ENCODE results near the gene PRR20D.
"Not testable (repeated sequence)": the region's sequence is repeated elsewhere in the genome, so short reads cannot be mapped to it uniquely, and the experiment has no call there.

PRR20D gene

DNA sequence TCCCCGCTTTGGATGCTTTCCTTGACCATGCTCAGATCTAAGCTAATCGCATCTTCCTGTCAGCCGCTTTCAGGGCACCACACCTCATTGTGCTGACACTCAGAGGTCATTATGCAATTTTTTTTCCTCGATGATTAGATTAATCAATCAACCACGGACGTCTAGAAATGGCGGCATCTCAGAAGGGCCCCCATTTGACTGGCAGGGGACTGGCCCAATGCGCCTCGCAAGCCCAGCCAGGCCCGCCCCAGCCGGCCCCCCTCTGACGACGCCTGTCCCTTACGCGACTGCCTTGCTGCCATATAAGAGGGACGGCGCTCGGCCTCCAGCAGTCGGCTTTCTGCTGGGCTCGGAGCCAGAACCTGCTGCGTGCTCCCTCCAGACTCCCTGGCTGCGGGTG lies at the start of gene PRR20D:
PRR20D (plus strand) TSS at position 301 of the 400 bp plus-strand sequence. CDS start 387 bp downstream, outside the sequence.
- not testable (repeated sequence) for FAIRE-seq

DNA sequence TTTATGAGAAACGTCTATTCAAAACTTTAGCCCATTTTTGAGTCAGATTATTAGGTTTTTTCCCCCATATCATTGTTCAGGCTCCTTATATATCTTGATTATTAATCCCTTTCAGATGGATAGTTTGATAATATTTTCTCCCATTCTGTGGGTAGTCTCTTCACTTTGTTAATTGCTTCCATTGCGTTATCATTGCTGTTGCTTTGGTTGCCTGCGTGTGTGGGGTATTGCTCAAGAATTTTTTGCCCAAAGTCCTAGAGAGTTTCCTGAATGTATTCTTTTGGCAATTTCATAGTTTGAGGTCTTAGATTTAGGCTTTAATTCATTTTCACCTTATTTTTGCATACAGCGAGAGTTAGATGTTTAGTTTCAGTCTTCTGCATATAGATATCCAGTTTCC lies 45.5 kb upstream of the PRR20D start:
- FAIRE-seq = no peak

DNA sequence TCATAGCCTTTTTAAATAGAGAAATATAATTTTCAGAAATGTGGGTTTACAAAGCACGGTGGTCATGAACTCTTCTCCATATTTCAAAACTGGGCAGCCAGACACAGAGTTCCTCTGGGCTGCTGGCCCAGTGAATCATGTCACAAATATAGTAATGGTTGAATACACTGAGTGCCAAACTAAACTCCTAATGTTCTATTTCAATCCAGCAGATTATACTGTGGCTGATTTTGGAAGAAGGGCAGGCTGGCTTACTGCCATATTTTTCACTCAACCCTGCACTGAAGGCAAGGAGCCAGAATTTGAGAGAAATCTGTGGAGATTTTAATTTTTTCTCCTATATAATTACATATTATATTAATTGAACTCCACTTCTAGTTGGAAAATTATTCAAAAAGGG lies 36.8 kb upstream of the PRR20D start:
- FAIRE-seq = no peak

DNA sequence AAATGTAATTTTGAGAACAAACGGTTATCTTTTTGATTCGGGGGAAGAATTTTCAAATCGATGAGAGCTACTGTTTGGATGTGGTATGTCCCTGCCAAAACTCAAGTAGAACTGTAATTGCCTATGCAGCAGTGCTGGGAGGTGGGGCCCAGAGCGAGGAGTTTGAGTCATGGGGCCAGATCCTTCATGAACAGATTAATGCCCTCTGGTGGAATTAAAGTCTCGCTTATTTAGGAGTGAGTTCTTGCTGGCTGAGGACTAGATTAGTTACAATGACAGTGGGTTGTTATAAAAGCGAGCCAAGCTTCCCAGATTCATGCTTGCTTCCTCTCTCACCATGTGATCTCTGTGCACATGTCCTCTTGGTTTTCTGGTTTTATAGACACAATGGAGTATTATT lies 31.5 kb upstream of the PRR20D start:
- no peak for FAIRE-seq

DNA sequence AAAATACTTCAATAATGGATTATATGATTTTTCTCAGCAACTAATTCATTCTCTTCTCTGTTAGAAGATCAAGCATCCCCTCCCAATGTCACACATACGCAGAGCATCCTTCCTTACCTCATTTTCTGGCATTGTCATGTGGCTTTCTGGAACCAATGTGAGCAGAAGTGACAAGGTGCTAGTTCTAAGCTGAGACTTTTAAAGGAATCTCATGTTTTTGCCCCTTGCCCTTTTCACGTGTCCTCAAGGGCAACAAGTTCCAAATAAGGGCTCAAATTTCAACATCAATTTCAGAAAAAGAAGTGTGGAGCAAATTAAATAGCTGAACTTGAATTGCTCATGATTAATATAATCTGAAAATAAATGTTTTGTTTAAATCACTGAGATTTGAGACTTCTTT lies 24.3 kb upstream of the PRR20D start:
- no peak for FAIRE-seq

DNA sequence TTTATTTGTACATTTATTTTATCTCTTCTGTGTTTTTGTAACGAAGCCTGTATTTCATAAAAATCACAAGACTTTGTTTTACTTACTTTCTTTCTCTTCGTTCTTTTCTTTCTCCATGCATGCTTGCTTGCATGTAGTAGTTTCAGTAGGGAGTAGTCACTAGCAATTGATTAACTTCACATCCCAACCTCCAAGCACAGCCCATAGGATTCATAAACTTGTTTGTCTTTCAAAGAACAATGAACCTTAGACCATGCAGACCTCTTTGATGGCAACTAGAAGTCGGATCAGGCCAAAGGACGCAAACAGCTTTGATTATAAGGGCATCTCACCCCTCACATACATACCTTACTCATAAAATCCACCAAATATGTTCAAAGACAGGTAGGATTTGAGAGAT lies 22.8 kb upstream of the PRR20D start:
- FAIRE-seq = no peak

DNA sequence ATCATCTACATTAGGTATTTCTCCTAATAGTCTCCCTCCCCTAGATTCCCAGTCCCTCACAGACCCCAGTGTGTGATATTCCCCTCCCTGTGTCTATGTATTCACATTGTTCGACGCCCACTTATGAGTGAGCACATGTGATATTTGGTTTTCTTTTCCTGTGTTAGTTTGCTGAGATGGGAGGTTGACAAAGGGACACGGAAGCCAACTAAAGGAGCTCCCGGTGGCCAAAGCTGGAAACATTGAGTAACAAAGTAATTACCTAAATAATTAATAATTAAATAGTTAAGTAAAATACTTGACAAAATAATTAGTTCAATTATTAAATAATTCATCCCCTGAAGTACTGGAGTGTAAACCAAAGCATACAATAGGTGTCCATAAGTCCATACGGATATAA lies 21.4 kb upstream of the PRR20D start:
- no peak for FAIRE-seq

DNA sequence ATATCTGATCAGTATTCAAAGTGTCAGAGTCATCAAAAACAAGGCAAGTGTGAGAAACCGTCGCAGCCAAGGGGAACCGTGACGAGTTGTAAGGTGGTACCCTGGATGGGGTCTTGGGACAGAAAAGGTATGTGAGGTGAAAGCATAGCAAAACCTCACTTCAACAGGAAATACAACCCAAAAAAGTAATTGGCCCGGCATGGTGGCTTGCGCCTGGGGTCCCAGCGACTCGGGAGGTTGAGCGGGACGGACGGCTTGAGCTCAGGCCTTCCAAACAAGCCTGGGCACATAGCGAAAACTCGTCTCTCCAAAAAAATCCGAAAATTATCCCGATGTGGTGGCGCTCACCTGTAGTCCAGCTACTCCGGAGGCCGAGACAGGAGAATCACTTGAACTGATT lies 20.7 kb upstream of the PRR20D start:
- FAIRE-seq = not testable (repeated sequence)

DNA sequence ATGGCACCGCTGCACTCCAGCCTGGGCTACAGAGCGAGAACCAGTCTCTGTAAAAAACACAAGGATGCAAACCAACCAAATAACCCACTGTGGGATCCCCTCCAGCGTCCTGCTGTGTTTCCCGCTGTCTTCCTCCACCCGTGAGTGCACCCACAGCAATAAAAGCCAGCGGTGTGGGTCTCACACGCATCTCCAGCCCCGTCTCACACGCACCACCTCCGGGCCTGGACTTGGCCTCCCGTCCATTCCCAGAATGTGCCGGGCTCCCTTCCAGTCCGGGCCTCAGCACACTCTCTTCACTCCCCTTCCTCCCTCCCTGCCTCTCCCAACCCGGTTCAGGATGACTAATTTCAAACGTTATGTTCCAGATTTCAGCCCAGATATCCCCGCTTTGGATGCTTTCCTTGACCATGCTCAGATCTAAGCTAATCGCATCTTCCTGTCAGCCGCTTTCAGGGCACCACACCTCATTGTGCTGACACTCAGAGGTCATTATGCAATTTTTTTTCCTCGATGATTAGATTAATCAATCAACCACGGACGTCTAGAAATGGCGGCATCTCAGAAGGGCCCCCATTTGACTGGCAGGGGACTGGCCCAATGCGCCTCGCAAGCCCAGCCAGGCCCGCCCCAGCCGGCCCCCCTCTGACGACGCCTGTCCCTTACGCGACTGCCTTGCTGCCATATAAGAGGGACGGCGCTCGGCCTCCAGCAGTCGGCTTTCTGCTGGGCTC lies 20.0 kb upstream of the PRR20D start, which contains the start of gene PRR20A:
PRR20A (plus strand) TSS at position 684 of the 734 bp plus-strand sequence. CDS start 387 bp downstream, outside the sequence.
- not testable (repeated sequence) for FAIRE-seq

DNA sequence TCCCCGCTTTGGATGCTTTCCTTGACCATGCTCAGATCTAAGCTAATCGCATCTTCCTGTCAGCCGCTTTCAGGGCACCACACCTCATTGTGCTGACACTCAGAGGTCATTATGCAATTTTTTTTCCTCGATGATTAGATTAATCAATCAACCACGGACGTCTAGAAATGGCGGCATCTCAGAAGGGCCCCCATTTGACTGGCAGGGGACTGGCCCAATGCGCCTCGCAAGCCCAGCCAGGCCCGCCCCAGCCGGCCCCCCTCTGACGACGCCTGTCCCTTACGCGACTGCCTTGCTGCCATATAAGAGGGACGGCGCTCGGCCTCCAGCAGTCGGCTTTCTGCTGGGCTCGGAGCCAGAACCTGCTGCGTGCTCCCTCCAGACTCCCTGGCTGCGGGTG lies 13.2 kb upstream of the PRR20D start, which contains the start of gene PRR20B:
PRR20B (plus strand) TSS at position 301 of the 400 bp plus-strand sequence. CDS start 387 bp downstream, outside the sequence.
- not testable (repeated sequence) for FAIRE-seq

DNA sequence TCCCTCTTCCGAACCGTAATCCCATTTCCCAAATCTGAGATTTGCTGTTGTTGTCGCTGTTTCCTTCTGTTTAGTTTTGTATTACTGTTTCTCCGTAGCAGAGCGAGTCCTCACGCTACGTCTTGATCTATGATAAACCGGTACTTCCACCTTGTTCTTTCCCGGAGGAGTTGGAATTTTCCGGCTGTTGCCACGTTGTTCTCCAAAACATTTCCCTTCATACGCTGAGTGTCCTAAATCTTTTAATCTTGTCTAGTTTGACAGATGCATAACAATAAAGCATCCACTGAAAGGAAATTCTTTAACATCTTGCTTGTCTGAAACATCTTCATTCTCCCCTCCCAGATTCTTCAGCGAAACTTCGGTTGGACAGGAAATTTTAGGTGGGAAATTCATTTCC lies 12.3 kb upstream of the PRR20D start:
- FAIRE-seq = not testable (repeated sequence)

DNA sequence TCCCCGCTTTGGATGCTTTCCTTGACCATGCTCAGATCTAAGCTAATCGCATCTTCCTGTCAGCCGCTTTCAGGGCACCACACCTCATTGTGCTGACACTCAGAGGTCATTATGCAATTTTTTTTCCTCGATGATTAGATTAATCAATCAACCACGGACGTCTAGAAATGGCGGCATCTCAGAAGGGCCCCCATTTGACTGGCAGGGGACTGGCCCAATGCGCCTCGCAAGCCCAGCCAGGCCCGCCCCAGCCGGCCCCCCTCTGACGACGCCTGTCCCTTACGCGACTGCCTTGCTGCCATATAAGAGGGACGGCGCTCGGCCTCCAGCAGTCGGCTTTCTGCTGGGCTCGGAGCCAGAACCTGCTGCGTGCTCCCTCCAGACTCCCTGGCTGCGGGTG lies 6.7 kb upstream of the PRR20D start, which contains the start of gene PRR20C:
PRR20C (plus strand) TSS at position 301 of the 400 bp plus-strand sequence. CDS start 387 bp downstream, outside the sequence.
- not testable (repeated sequence) for FAIRE-seq

DNA sequence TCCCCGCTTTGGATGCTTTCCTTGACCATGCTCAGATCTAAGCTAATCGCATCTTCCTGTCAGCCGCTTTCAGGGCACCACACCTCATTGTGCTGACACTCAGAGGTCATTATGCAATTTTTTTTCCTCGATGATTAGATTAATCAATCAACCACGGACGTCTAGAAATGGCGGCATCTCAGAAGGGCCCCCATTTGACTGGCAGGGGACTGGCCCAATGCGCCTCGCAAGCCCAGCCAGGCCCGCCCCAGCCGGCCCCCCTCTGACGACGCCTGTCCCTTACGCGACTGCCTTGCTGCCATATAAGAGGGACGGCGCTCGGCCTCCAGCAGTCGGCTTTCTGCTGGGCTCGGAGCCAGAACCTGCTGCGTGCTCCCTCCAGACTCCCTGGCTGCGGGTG lies 6.5 kb downstream of the PRR20D start, which contains the start of gene PRR20E:
PRR20E (plus strand) TSS at position 301 of the 400 bp plus-strand sequence. CDS start 387 bp downstream, outside the sequence.
- FAIRE-seq = not testable (repeated sequence)

DNA sequence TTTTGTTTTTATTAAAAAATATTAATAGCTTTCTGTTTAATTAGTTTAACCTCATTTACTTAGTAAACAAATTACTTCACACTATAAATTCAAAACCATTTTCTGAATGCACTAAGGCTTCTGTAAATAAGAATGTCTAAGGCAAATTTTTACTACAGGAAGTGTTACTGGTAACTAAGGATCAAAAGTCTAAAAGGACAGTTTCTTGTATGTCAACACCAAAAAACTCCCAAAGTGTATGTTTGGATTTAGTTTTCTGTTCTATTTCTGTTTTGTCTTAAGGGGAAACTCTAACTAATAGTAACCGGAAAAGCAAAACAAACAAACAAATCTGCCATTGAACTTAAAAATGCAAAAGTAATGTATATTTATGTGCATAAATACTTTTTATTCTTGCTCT lies 31.2 kb downstream of the PRR20D start:
- FAIRE-seq = no peak

DNA sequence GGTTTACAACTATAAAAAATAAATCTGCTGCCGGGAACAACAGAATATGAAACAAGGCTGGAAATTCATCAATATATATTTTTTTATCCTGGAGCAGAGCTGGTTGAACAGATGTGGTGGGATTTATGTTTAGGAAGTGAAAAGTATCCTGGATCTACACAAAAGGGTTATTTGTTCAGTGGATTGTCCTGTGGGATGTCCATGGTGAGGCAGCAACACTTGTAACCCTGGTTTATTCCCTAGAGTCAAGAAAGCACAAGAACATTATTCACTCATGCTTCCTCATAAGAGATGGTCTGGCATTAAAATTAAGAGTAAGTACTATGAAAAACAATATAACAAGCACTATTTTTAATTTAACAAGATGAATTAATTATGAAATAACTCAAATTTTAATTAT lies 52.6 kb downstream of the PRR20D start:
- no peak for FAIRE-seq

Data from A204.1 (cell line).